Neural cell (in vitro differentiated cells): ENCODE measurements around the gene PARD6A. TPM values are rescaled to one million over a fixed set of nuclear protein-coding genes. Genes with fewer than 3 reads are reported as not detected.

ENCODE experiments used
- H2AFZ ChIP-seq: fragments of 200-600, 300-800 bp; sonication (generic), shearing (Covaris generic); 2 replicates; pipeline ENCODE4 v1.6.0; 2014; ENCODE audit warnings: low read depth, mild to moderate bottlenecking, antibody characterized with exemption, low read length, moderate library complexity
- H3F3A ChIP-seq: fragments of 200-600 bp; shearing (Covaris generic); 2 replicates; pipeline ENCODE4 v1.6.1; 2016; ENCODE audit warnings: mild to moderate bottlenecking, moderate library complexity, mixed read lengths, antibody characterized with exemption, low read length; ENCODE audit not compliant: insufficient read depth, poor library complexity, severe bottlenecking
- H3K27ac ChIP-seq: fragments of 200-600, 300-800 bp; sonication (generic), shearing (Covaris generic); 2 replicates; pipeline ENCODE4 v1.5.1; 2014; ENCODE audit warnings: mild to moderate bottlenecking, low read length, moderate library complexity
- H3K27me3 ChIP-seq: fragments of 300-800, 200-600 bp; sonication (generic), shearing (Covaris generic); 2 replicates; pipeline ENCODE4 v1.6.0; 2014; ENCODE audit warnings: mild to moderate bottlenecking, low read depth, low read length, moderate library complexity; ENCODE audit not compliant: insufficient read depth
- H3K36me3 ChIP-seq: fragments of 300-800, 200-600 bp; sonication (generic), shearing (Covaris generic); 2 replicates; pipeline ENCODE4 v1.5.1; 2014; ENCODE audit warnings: mild to moderate bottlenecking, antibody characterized with exemption, low read length, moderate library complexity; ENCODE audit not compliant: insufficient read depth
- H3K4me2 ChIP-seq: fragments of 300-800, 200-600 bp; sonication (generic), shearing (Covaris generic); 2 replicates; pipeline ENCODE4 v1.6.0; 2014; ENCODE audit warnings: mild to moderate bottlenecking, low read length
- H3K4me3 ChIP-seq: fragments of 300-800, 200-600 bp; sonication (generic), shearing (Covaris generic); 2 replicates; pipeline ENCODE4 v1.5.1; 2014; ENCODE audit warnings: mild to moderate bottlenecking, low read length, moderate library complexity
- H3K79me2 ChIP-seq: fragments of 200-600 bp; shearing (Covaris generic); replicated peaks from 2 replicates; pipeline ENCODE4 v1.6.0; 2014; ENCODE audit warnings: mild to moderate bottlenecking, low read length, moderate library complexity; ENCODE audit not compliant: insufficient read depth
- H3K9ac ChIP-seq: fragments of 300-800, 200-600 bp; sonication (generic), shearing (Covaris generic); 2 replicates; pipeline ENCODE4 v1.6.1; 2016; ENCODE audit warnings: mild to moderate bottlenecking, low read length, mixed read lengths
- H3K9me2 ChIP-seq: fragments of 200-600 bp; shearing (Covaris generic); 2 replicates; pipeline ENCODE4 v1.6.1; 2016; ENCODE audit warnings: mild to moderate bottlenecking, low read length, mixed read lengths; ENCODE audit not compliant: insufficient read depth
- H3K9me3 ChIP-seq: fragments of 200-600, 300-800 bp; sonication (generic), shearing (Covaris generic); 2 replicates; pipeline ENCODE4 v1.6.1; 2016; ENCODE audit warnings: mild to moderate bottlenecking, mixed run types, low read length, moderate library complexity, mixed read lengths
- H4K20me1 ChIP-seq: fragments of 200-600 bp; shearing (Covaris generic); 2 replicates; pipeline ENCODE4 v1.6.1; 2016; ENCODE audit warnings: mild to moderate bottlenecking, mixed run types; ENCODE audit not compliant: insufficient read depth
- CTCF ChIP-seq: fragments of 450-650 bp; IDR thresholded peaks from 2 replicates; pipeline ENCODE4 v1.5.1; 2014; ENCODE audit warnings: antibody characterized with exemption, mild to moderate bottlenecking, moderate library complexity; ENCODE audit not compliant: poor library complexity, severe bottlenecking
- EP300 ChIP-seq: fragments of 450-650 bp; conservative IDR thresholded peaks from 2 replicates; pipeline ENCODE4 v1.6.1; 2014; ENCODE audit warnings: antibody characterized with exemption, mild to moderate bottlenecking, moderate library complexity; ENCODE audit not compliant: poor library complexity, severe bottlenecking
- EZH2 ChIP-seq: fragments of 200-600, 300-800 bp; shearing (Covaris generic), sonication (generic); IDR thresholded peaks from 2 replicates; pipeline ENCODE4 v1.6.1; 2014; ENCODE audit warnings: antibody characterized with exemption, low read length, borderline replicate concordance, mild to moderate bottlenecking; ENCODE audit not compliant: insufficient read depth, poor library complexity, severe bottlenecking
- MXI1 ChIP-seq: fragments of 450-650 bp; conservative IDR thresholded peaks from 2 replicates; pipeline ENCODE4 v1.6.1; 2014; ENCODE audit warnings: antibody characterized with exemption, mild to moderate bottlenecking; ENCODE audit not compliant: poor library complexity, severe bottlenecking
- POLR2AphosphoS5 ChIP-seq: IDR thresholded peaks from 2 replicates; pipeline ENCODE4 v1.6.1; 2012
- RAD21 ChIP-seq: fragments of 450-650 bp; conservative IDR thresholded peaks from 2 replicates; pipeline ENCODE4 v1.6.1; 2014; ENCODE audit warnings: antibody characterized with exemption, mild to moderate bottlenecking, moderate library complexity
- REST ChIP-seq: IDR thresholded peaks from 2 replicates; pipeline ENCODE4 v1.6.1; 2012; ENCODE audit warnings: borderline replicate concordance
- SMC3 ChIP-seq: fragments of 450-650 bp; conservative IDR thresholded peaks from 2 replicates; pipeline ENCODE4 v1.6.1; 2014; ENCODE audit warnings: antibody characterized with exemption, mild to moderate bottlenecking, moderate library complexity; ENCODE audit not compliant: poor library complexity
- TAF1 ChIP-seq: IDR thresholded peaks from 2 replicates; pipeline ENCODE4 v1.6.1; 2012; ENCODE audit warnings: low read depth
- polyA plus RNA-seq: library from polyadenylated mRNA; depleted of rRNA; stranded (reverse); fragments of >200 nt; gene quantifications from 2 replicates; pipeline ENCODE4 v1.2.3, GENCODE V29; 2014

PARD6A gene
- polyA plus RNA-seq, 1 donor from 2014 or later = 34.8 TPM

- no peaks in the 10 kb centered on the region for H3K36me3 ChIP-seq
Measured at GRCh38 chr16:67655363-67655762, 5.4 kb upstream of the PARD6A start.

GRCh38 chr16:67656344-67657016 lies 4.3 kb upstream of the PARD6A start:
- Histone ChIP-seq H2AFZ (no peak overlapping the region), H3K4me2 (no peak overlapping the region), H3K9ac (no peak overlapping the region), H3K79me2 (peaks cover 12% of the 10 kb centered on the region), H3K4me3 (no peak overlapping the region), H3K9me3 (no peaks in the 10 kb centered on the region), H3F3A (no peaks in the 10 kb centered on the region), H3K36me3 (no peaks in the 10 kb centered on the region), H3K9me2 (no peaks in the 10 kb centered on the region), H3K27me3 (peaks cover 15% of the 10 kb centered on the region), H3K27ac (no peak overlapping the region), H4K20me1 (no peaks in the 10 kb centered on the region)
- TF ChIP-seq SMC3 (no peak), CTCF (no peak)

More at GRCh38 chr16:67655363-67655762, 5.4 kb upstream of the PARD6A start:
- Histone ChIP-seq H3K27ac (no peak overlapping the region), H3K27me3 (peaks cover 23% of the 10 kb centered on the region), H2AFZ (no peak overlapping the region), H3K9ac (no peak overlapping the region), H3K9me3 (no peaks in the 10 kb centered on the region), H4K20me1 (no peaks in the 10 kb centered on the region), H3K4me3 (no peak overlapping the region), H3K4me2 (no peak overlapping the region), H3K9me2 (no peaks in the 10 kb centered on the region), H3K79me2 (peaks cover 12% of the 10 kb centered on the region), H3F3A (no peaks in the 10 kb centered on the region)
- no peak for TF ChIP-seq EP300

GRCh38 chr16:67657017-67657608 lies 3.6 kb upstream of the PARD6A start:
- H3F3A ChIP-seq = no peaks in the 10 kb centered on the region
- H3K27me3 ChIP-seq = peaks cover 9% of the 10 kb centered on the region
- H3K9me2 ChIP-seq = no peaks in the 10 kb centered on the region
- H4K20me1 ChIP-seq = no peaks in the 10 kb centered on the region
- H3K79me2 ChIP-seq = peaks cover 12% of the 10 kb centered on the region
- H3K4me3 ChIP-seq = no peak overlapping the region
- H2AFZ ChIP-seq = no peak overlapping the region
- no peak overlapping the region for H3K4me2 ChIP-seq
- H3K36me3 ChIP-seq = no peaks in the 10 kb centered on the region
- no peak overlapping the region for H3K27ac ChIP-seq
- no peak overlapping the region for H3K9ac ChIP-seq
- no peaks in the 10 kb centered on the region for H3K9me3 ChIP-seq
- TF ChIP-seq RAD21 = no peak
- no peak for TF ChIP-seq EZH2
- no peak for TF ChIP-seq EP300
- TF ChIP-seq POLR2AphosphoS5 = no peak
- TF ChIP-seq CTCF = no peak
- TF ChIP-seq TAF1 = no peak
- no peak for TF ChIP-seq REST
- TF ChIP-seq MXI1 = no peak
- TF ChIP-seq SMC3 = no peak
